KG1 (cell line): ENCODE data around the gene KLHL28.

ENCODE experiments used
- DNase-seq: peaks from one replicate; lab custom pipeline; 2025; lab: John Stamatoyannopoulos, UW

The KLHL28 gene

GRCh38 chr14:44960646-44961045 is 1.1 kb downstream of the KLHL28 start:
- DNase-seq = no peak

- no peak for DNase-seq
Measured at GRCh38 chr14:44960146-44960545, 1.6 kb downstream of the KLHL28 start.

- no peak for DNase-seq
Measured at GRCh38 chr14:44959538-44959937, 2.2 kb downstream of the KLHL28 start.

- no peak for DNase-seq
Measured at GRCh38 chr14:44956866-44957265, 4.9 kb downstream of the KLHL28 start.

GRCh38 chr14:44955528-44955927 is 6.2 kb downstream of the KLHL28 start:
- DNase-seq = no peak

GRCh38 chr14:44954750-44955149 is 7.0 kb downstream of the KLHL28 start:
- DNase-seq = no peak

GRCh38 chr14:44952391-44953110 is 9.2 kb downstream of the KLHL28 start:
- no peak for DNase-seq

- DNase-seq = no peak
Measured at GRCh38 chr14:44951051-44951450, 10.7 kb downstream of the KLHL28 start.

GRCh38 chr14:44945264-44945663 is 16.5 kb downstream of the KLHL28 start:
- DNase-seq = no peak

GRCh38 chr14:44944107-44944506 is 17.6 kb downstream of the KLHL28 start:
- DNase-seq = no peak

- no peak for DNase-seq
Measured at GRCh38 chr14:44942436-44942835, 19.3 kb downstream of the KLHL28 start.

GRCh38 chr14:44941591-44941990 is 20.2 kb downstream of the KLHL28 start:
- DNase-seq = no peak

GRCh38 chr14:44940944-44941343 is 20.8 kb downstream of the KLHL28 start:
- DNase-seq = no peak

GRCh38 chr14:44940211-44940610 is 21.5 kb downstream of the KLHL28 start:
- DNase-seq = no peak

- no peak for DNase-seq
Measured at GRCh38 chr14:44937547-44937946, 24.2 kb downstream of the KLHL28 start.

- DNase-seq = no peak
Measured at GRCh38 chr14:44935155-44935554, 26.6 kb downstream of the KLHL28 start.

GRCh38 chr14:44928793-44929192 is 33.0 kb downstream of the KLHL28 start:
- no peak for DNase-seq

- no peak for DNase-seq
Measured at GRCh38 chr14:44914849-44915248, 46.9 kb downstream of the KLHL28 start.

- DNase-seq = no peak
Measured at GRCh38 chr14:44912041-44912869, 49.5 kb downstream of the KLHL28 start.

- DNase-seq = no peak
Measured at GRCh38 chr14:44910821-44911220, 50.9 kb downstream of the KLHL28 start.

- no peak for DNase-seq
Measured at GRCh38 chr14:44901696-44902095, 60.1 kb downstream of the KLHL28 start.

- no peak for DNase-seq
Measured at GRCh38 chr14:44898551-44898950, 63.2 kb downstream of the KLHL28 start.

- no peak for DNase-seq
Measured at GRCh38 chr14:44897845-44898151, 63.9 kb downstream of the KLHL28 start.
